Measurements from ENCODE around the gene ZNF507.
"Not testable (repeated sequence)": the region's sequence is repeated elsewhere in the genome, so short reads cannot be mapped to it uniquely, and the experiment has no call there.

Gene ZNF507

DNA sequence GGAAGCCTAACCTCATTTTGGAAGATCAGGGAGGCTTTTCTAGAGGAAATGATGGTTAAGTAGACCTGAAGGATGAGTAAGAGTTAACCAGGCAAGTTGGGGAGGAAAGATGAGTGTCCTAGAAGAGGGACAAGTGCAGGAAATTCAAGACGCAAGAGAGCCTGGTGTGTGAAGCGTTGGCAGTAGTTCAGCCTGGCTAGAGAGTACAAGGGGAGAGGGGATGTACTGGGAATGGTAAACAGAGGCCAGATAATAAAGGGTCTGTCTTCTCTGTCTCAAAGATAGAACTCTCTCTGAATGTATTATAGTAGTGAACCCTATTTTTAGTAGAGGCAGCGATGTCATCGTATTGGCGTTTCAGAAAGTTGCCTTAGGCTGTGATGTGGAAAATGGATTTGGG, 69.8 kb downstream of the ZNF507 start:
- DNase-seq = no peak

DNA sequence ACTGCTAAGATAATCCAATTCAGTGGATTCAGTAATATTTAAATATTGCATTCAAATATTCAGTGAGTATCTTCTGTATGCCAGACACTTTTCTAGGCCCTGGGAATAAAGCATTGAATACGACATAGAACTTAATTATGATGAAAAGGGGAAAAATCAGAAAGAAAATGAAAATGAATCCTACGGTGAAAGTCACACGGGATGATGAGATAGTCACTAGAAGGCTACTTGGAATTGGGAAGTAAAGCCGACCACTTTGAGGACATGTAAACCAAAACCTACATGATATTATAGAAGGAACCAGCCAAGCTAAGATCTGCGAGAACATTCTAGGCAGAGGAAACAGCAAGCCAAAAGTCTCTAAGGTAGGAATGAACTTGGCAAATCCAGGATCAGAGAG, 70.3 kb downstream of the ZNF507 start:
- no peak for DNase-seq

DNA sequence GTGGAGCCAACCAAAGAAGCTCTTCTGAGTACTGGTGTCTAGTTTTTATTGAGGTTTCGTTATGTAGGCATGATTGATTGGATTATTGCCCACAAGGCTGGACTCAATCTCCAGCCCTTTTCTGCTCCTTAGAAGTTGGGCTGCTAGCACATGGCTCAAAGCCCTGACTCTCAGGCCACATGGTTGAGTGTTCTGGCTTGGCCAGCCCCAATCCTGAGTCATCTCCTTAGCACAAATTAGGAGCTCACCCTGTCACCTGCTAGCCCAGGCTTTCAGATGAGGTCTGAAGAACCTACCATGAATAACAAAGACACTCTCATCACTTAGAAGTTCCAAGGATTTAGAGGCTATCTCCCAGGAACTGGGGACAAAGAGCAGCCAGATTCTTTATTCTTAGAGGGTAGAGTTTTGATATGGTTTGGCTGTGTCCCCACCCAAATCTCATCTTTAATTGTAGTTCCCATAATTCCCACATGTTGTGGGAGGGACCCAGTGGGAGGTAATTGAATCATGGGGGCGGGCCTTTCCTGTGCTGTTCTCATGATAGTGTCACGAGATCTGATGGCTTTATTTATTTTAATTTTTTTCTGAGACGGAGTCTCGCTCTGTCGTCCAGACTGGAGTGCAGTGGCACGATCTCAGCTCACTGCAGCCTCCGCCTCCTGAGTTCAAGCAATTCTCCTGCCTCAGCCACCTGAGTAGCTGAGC, 71.5 kb downstream of the ZNF507 start:
- DNase-seq = no peak

DNA sequence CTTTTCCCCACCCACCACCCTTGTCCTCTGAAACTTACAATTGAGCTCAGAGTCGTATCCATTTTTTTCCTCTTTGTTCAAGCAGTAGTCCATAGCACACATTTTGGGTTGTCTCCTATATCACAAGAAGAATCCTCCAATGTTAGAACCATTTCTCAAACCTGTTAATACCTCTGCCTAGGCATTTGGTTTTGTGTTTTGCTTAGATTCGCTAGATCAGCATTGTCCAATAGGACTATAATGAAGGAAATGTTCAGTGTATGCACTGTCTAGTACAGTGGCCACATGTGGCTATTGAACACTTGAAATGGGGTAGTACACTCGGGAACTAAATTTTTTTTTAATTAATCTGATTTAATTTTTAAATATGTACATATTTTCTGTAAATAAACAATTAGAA, 72.7 kb downstream of the ZNF507 start:
- no peak for DNase-seq

DNA sequence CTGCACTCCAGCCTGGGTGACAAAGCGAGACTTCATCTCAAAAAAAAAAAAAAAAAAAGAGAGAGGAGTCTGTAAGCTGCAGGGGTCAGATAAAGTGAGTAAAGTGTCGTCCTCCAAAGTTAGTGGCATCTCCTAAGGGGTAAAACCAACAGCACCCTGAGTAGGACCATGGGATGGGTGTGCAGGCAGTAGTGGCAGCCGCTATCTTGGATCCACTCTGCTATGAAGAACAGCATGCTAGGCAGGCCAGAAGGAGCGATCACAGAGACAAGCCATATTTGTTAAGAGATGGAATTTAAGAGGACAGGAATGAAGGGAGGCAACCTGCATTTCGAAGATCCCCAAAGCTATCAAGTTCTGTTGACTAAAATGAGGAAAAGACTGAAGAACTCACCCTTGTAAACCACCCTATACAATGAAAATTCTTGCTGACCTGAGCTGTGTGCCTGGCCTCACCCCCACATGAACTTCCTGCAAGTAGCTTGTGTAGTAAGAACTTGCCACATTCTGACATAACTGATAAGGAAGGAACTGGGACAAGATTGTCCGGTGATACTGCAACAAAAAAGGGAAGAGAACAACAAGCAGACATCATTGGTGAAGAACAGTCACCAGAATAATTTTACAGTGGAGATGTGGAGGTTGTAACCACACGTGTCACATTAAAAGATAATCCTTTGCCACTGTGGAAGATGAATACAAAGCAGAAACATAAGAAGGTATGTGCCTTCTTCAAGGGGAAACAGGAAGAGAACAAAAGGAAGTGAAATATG, 76.4 kb downstream of the ZNF507 start:
- no peak for DNase-seq

DNA sequence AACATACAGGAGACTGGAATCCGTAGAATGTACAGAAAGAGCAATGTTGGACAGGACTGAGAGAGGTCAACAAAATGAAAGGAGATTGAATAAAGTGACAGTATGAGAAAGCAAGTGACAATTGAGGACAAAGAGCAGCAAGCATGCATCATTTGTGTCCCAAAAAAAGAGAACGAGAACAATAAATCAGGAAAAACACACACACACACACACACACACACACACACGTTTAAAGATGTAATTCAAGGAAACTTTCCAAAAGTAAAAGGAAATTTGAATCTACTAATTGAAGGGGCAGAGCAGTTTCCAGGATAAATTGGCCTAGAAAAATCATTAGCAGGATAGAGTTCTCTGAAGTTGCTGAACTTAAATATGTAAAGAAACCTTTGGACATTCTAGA, 77.0 kb downstream of the ZNF507 start:
- DNase-seq = no peak

DNA sequence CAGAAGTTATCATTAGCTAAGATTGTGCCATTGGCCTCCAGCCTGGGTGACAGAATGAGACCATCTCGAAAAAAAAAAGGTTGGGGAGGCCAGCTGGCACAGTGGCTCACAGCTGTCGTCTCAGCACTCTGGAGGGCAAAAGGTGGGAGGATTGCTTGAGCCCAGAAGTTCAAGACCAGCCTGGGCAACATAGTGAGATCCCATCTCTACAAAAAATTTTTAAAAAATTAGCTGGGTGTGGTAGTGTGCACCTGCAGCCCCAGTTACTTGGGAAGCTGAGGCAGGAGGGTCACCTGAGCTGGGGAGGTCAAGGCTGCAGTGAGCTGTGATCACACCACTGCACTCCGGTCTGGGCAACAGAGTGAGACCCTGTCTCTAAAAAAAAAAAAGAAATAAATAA, 78.5 kb downstream of the ZNF507 start:
- DNase-seq = not testable (repeated sequence)

DNA sequence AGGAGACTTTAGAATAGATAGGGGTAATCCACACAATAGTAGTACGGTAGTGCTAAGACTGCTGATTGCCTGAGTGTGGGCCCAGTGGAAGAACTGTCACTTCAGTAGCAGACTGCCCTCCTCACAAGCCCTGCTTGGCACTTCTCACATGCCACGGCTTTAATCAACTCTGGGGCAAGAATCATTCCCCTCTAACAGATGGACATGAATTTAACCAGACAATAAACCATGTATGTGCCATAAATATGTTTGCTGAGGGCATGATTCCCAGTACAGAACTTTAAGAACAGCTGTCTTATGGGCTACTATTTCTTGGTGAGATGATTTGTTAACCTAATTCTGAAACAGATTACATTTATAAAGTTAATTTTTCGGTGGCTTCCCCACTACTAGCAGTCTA, 82.1 kb downstream of the ZNF507 start:
- DNase-seq = no peak

DNA sequence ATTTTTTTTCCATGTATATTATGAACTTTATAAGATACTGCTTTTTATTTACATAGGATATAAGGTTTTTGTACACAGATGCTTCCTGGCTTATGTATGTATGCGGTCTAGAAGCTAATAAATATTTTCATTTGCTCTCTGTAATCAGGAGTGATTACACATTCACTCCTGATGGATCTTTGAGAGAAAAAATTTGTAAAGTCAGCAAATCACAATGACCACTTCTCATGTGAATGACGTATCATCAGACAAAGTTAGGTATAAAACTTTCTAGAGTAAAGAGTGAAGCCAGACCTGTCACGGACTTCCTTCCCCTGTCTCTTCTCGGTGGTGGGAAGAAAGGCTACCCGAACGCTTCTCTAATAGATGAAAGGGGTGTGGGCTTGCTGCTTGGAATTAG, 91.3 kb downstream of the ZNF507 start:
- no peak for DNase-seq

DNA sequence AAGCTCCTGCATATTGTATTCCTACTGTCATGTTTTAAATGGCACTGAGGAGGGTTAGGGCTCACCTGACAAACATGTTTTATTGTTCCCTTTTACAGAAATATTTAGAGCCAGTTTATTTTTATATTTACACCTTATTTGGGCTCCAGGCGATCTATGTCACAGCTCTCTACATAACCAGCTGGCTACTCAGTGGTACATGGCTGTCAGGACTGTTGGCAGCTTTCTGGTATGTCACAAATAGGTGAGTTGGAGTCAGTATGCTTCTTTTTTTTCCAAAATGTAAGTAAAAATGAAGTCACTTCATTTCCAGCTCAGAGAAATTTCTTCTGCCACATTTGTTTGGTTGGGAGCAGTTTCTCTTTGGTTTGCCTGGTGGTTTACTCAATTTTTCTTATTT, 91.7 kb downstream of the ZNF507 start:
- no peak for DNase-seq

All from fibroblast of skin of scalp (primary cell).